WTC11 (cell line): ENCODE data around the gene EFHD1. TPM values are rescaled to one million over a fixed set of nuclear protein-coding genes. Genes with fewer than 3 reads are reported as not detected.

ENCODE experiments used
- ATF1 ChIP-seq: sonication (generic); formaldehyde crosslinking; IDR thresholded peaks from 2 replicates; pipeline ENCODE4 v1.8.1; 2023; ENCODE audit warnings: mild to moderate bottlenecking, moderate library complexity, missing genetic modification reagents
- CREB1 ChIP-seq: sonication (generic); formaldehyde crosslinking; IDR thresholded peaks from 2 replicates; pipeline ENCODE4 v1.8.0; 2023; ENCODE audit warnings: mild to moderate bottlenecking, missing genetic modification reagents
- CREM ChIP-seq: sonication (generic); formaldehyde crosslinking; IDR thresholded peaks from 2 replicates; pipeline ENCODE4 v1.8.1; 2022; ENCODE audit warnings: mild to moderate bottlenecking, missing genetic modification reagents, moderate library complexity
- CTCF ChIP-seq: fragments of 200-600 bp; IDR thresholded peaks from 2 replicates; pipeline ENCODE4 v1.8.0; 2022; ENCODE audit warnings: antibody characterized with exemption
- E2F4 ChIP-seq: sonication (generic); formaldehyde crosslinking; IDR thresholded peaks from 2 replicates; pipeline ENCODE4 v1.8.1; 2022; ENCODE audit warnings: low read depth, mild to moderate bottlenecking, moderate library complexity, missing genetic modification reagents, borderline replicate concordance
- E2F5 ChIP-seq: sonication (generic); formaldehyde crosslinking; IDR thresholded peaks from 2 replicates; pipeline ENCODE4 v1.8.1; 2022; ENCODE audit warnings: mild to moderate bottlenecking, moderate library complexity, missing genetic modification reagents
- ELF4 ChIP-seq: sonication (generic); formaldehyde crosslinking; IDR thresholded peaks from 2 replicates; pipeline ENCODE4 v1.8.1; 2022; ENCODE audit warnings: low read depth, mild to moderate bottlenecking, moderate library complexity, missing genetic modification reagents
- ETV6 ChIP-seq: sonication (generic); formaldehyde crosslinking; IDR thresholded peaks from 2 replicates; pipeline ENCODE4 v1.8.1; 2022; ENCODE audit warnings: mild to moderate bottlenecking, missing genetic modification reagents
- FOXK1 ChIP-seq: sonication (generic); formaldehyde crosslinking; IDR thresholded peaks from 2 replicates; pipeline ENCODE4 v1.8.0; 2022; ENCODE audit warnings: mild to moderate bottlenecking, moderate library complexity, missing genetic modification reagents
- HMGA2 ChIP-seq: fragments of 250-450 bp; sonication (Bioruptor Pico); IDR thresholded peaks from 2 replicates; pipeline ENCODE4 v1.4.0; 2021; ENCODE audit warnings: mild to moderate bottlenecking, moderate library complexity
- HMGXB4 ChIP-seq: sonication (generic); formaldehyde crosslinking; IDR thresholded peaks from 2 replicates; pipeline ENCODE4 v1.8.1; 2023; ENCODE audit warnings: mild to moderate bottlenecking, moderate library complexity, missing genetic modification reagents
- MAX ChIP-seq: sonication (generic); formaldehyde crosslinking; IDR thresholded peaks from 2 replicates; pipeline ENCODE4 v1.8.0; 2022; ENCODE audit warnings: mild to moderate bottlenecking, missing genetic modification reagents
- NFYB ChIP-seq: sonication (generic); formaldehyde crosslinking; conservative IDR thresholded peaks from 2 replicates; pipeline ENCODE4 v1.8.0; 2022; ENCODE audit warnings: low read depth, missing genetic modification reagents
- NR1H2 ChIP-seq: sonication (generic); formaldehyde crosslinking; IDR thresholded peaks from 2 replicates; pipeline ENCODE4 v1.9.0; 2021; ENCODE audit warnings: mild to moderate bottlenecking, moderate library complexity, missing genetic modification reagents
- NR2C2 ChIP-seq: sonication (generic); formaldehyde crosslinking; IDR thresholded peaks from 2 replicates; pipeline ENCODE4 v1.8.0; 2022; ENCODE audit warnings: mild to moderate bottlenecking, missing genetic modification reagents
- PRDM15 ChIP-seq: sonication (generic); formaldehyde crosslinking; IDR thresholded peaks from 2 replicates; pipeline ENCODE4 v1.8.0; 2022; ENCODE audit warnings: missing genetic modification reagents
- SMAD3 ChIP-seq: sonication (generic); formaldehyde crosslinking; IDR thresholded peaks from 2 replicates; pipeline ENCODE4 v1.8.0; 2022; ENCODE audit warnings: missing genetic modification reagents, mild to moderate bottlenecking, borderline replicate concordance
- SP1 ChIP-seq: sonication (generic); formaldehyde crosslinking; conservative IDR thresholded peaks from 2 replicates; pipeline ENCODE4 v1.8.1; 2022; ENCODE audit warnings: missing genetic modification reagents
- TCF7 ChIP-seq: sonication (generic); formaldehyde crosslinking; IDR thresholded peaks from 2 replicates; pipeline ENCODE4 v1.8.0; 2022; ENCODE audit warnings: mild to moderate bottlenecking, low read depth, missing genetic modification reagents, moderate library complexity
- TEAD1 ChIP-seq: sonication (generic); formaldehyde crosslinking; IDR thresholded peaks from 2 replicates; pipeline ENCODE4 v1.8.0; 2022; ENCODE audit warnings: mild to moderate bottlenecking, missing genetic modification reagents
- TP53 ChIP-seq: sonication (generic); formaldehyde crosslinking; IDR thresholded peaks from 2 replicates; pipeline ENCODE4 v1.8.1; 2023; ENCODE audit warnings: mild to moderate bottlenecking, missing genetic modification reagents
- ZBTB21 ChIP-seq: sonication (generic); formaldehyde crosslinking; IDR thresholded peaks from 2 replicates; pipeline ENCODE4 v1.8.1; 2023; ENCODE audit warnings: mild to moderate bottlenecking, missing genetic modification reagents, borderline replicate concordance
- ZNF138 ChIP-seq: sonication (generic); formaldehyde crosslinking; conservative IDR thresholded peaks from 2 replicates; pipeline ENCODE4 v1.8.1; 2022; ENCODE audit warnings: mild to moderate bottlenecking, moderate library complexity, missing genetic modification reagents
- ZNF416 ChIP-seq: fragments of 250-450 bp; sonication (Bioruptor Pico); IDR thresholded peaks from 2 replicates; pipeline ENCODE4 v1.9.0; 2021; ENCODE audit warnings: mild to moderate bottlenecking, inconsistent platforms
- ZNF425 ChIP-seq: fragments of 250-450 bp; sonication (Bioruptor Pico); conservative IDR thresholded peaks from 2 replicates; pipeline ENCODE4 v1.9.0; 2021; ENCODE audit warnings: mild to moderate bottlenecking
- ZSCAN18 ChIP-seq: fragments of 250-450 bp; sonication (Bioruptor Pico); IDR thresholded peaks from 2 replicates; pipeline ENCODE4 v2.1.2; 2022; ENCODE audit warnings: mild to moderate bottlenecking, moderate library complexity
- total RNA-seq: library from RNA; stranded (reverse); gene quantifications from 3 replicates; pipeline ENCODE4 v1.2.3, GENCODE V29; 2021

The EFHD1 gene
- total RNA-seq, 1 experiment from 2014 or later: 6.1 TPM

- TF ChIP-seq E2F4 (CRISPR knock-in tag): peak; percentile 95
- TF ChIP-seq CTCF: no peak
- peak; percentile 99 for TF ChIP-seq TEAD1 (CRISPR knock-in tag)
- TF ChIP-seq PRDM15 (CRISPR knock-in tag): peak; percentile 79
- peak; percentile 92 for TF ChIP-seq CREM (CRISPR knock-in tag)
- TF ChIP-seq TP53 (CRISPR knock-in tag): peak; percentile 99
- peak; percentile 99; the same call in 1 of the 2 replicates for TF ChIP-seq HMGXB4 (CRISPR knock-in tag)
- TF ChIP-seq FOXK1 (CRISPR knock-in tag): peak; percentile 96
- TF ChIP-seq MAX (CRISPR knock-in tag): peak; percentile 97
- peak; percentile 98 for TF ChIP-seq ATF1
- TF ChIP-seq ZNF425 (CRISPR knock-in tag): no peak
- TF ChIP-seq TCF7 (CRISPR knock-in tag): peak; percentile 96
- no peak for TF ChIP-seq ZSCAN18 (CRISPR knock-in tag)
- TF ChIP-seq ZNF416 (CRISPR knock-in tag): no peak
- peak; percentile 98; the same call in 1 of the 2 replicates for TF ChIP-seq E2F5 (CRISPR knock-in tag)
- no peak for TF ChIP-seq HMGA2 (CRISPR knock-in tag)
- TF ChIP-seq ZBTB21 (CRISPR knock-in tag): peak; percentile 94
- peak; percentile 98 for TF ChIP-seq SMAD3 (CRISPR knock-in tag)
- peak; percentile 98 for TF ChIP-seq CREB1 (CRISPR knock-in tag)
- TF ChIP-seq ELF4: peak; percentile 98
- TF ChIP-seq ETV6 (CRISPR knock-in tag): peak; percentile 99
- TF ChIP-seq NFYB (CRISPR knock-in tag): peak; percentile 59; the same call in 1 of the 2 replicates
- TF ChIP-seq NR2C2: peak; percentile 83
- peak; percentile 84 for TF ChIP-seq SP1 (CRISPR knock-in tag)
- peak; percentile 69; the same call in 1 of the 2 replicates for TF ChIP-seq NR1H2 (CRISPR knock-in tag)
- peak; percentile 97 for TF ChIP-seq ZNF138 (CRISPR knock-in tag)
Observed at GRCh38 chr2:232633413-232634205, at the start of gene EFHD1 (continued).
